Measurements from ENCODE around the gene FHIP1B. TPM values are rescaled to one million over a fixed set of nuclear protein-coding genes. Genes with fewer than 3 reads are reported as not detected.
A peak's percentile ranks its signal among the peaks of the same experiment; 100 is the strongest.

Gene FHIP1B
- total RNA-seq, 1 donor from 2014 or later, result 12.0 TPM

- Mint-ChIP-seq H3K4me3 (no peak overlapping the region), H3K27ac (no peak overlapping the region), H3K27me3 (ENCODE audit: insufficient read depth, low read depth) (no peaks in the 10 kb centered on the region), H3K36me3 (no peaks in the 10 kb centered on the region), H3K4me1 (no peaks in the 10 kb centered on the region), H3K9me3 (peaks cover 2% of the 10 kb centered on the region)
- H3K4me1 ChIP-seq, result peaks cover 3% of the 10 kb centered on the region
- peak overlapping the region; percentile 82 for H2AFZ ChIP-seq (replicated peaks)
- no peaks in the 10 kb centered on the region for H3K79me2 ChIP-seq (ENCODE audit: low read depth)
- H3F3A ChIP-seq (ENCODE audit: low read depth), result no peaks in the 10 kb centered on the region
- no peak for DNase-seq (ENCODE audit: low spot score)
- no peaks in the 10 kb centered on the region for H3K27me3 ChIP-seq
- H3K27ac ChIP-seq, result no peak overlapping the region
- no peak overlapping the region for H3K4me2 ChIP-seq
- no peaks in the 10 kb centered on the region for H4K20me1 ChIP-seq (ENCODE audit: low read depth)
- H3K9me3 ChIP-seq (ENCODE audit: low read depth), result no peaks in the 10 kb centered on the region
- H3K4me3 ChIP-seq, result no peak overlapping the region
- H3K9ac ChIP-seq, result no peak overlapping the region
- TF ChIP-seq EZH2 (IDR thresholded peaks at IDR 0.05) (no peak), CTCF (IDR thresholded peaks at IDR 0.05) (no peak), EZH2phosphoT487 (IDR thresholded peaks at IDR 0.05) (no peak)
- no peaks in the 10 kb centered on the region for H3K36me3 ChIP-seq
Observed at GRCh38 chr11:6175440-6175839, 59.0 kb downstream of the FHIP1B start.

GRCh38 chr11:6170226-6170625, 64.2 kb downstream of the FHIP1B start, which contains the start of gene OR52B2:
Gene OR52B2 (minus strand): TSS chr11:6170326. CDS start chr11:6170326, 0 bp downstream.
- H3K27ac ChIP-seq, result no peak within 1 kb of the TSS
- DNase-seq (ENCODE audit: low spot score), result no peak
- no peak within 1 kb of the TSS for H3K4me3 ChIP-seq
- H3K9ac ChIP-seq, result no peak within 1 kb of the TSS
- no peaks in the 10 kb centered on the region for H3K36me3 ChIP-seq
- no peaks in the 10 kb centered on the region for H3K4me1 Mint-ChIP-seq
- no peaks in the 10 kb centered on the region for H3K9me3 ChIP-seq (ENCODE audit: low read depth)
- no peak within 1 kb of the TSS for H3K27ac Mint-ChIP-seq
- H3K79me2 ChIP-seq (ENCODE audit: low read depth), result no peaks in the 10 kb centered on the region
- TF ChIP-seq EZH2 (IDR thresholded peaks at IDR 0.05), result no peak
- TF ChIP-seq CTCF (IDR thresholded peaks at IDR 0.05), result no peak
- no peak for TF ChIP-seq EZH2phosphoT487 (IDR thresholded peaks at IDR 0.05)
- peaks cover 3% of the 10 kb centered on the region for H3K9me3 Mint-ChIP-seq
- H3K27me3 ChIP-seq, result no peaks in the 10 kb centered on the region
- H3K4me1 ChIP-seq, result no peaks in the 10 kb centered on the region
- H3K4me3 Mint-ChIP-seq, result no peak within 1 kb of the TSS
- no peak within 1 kb of the TSS for H2AFZ ChIP-seq (replicated peaks)
- no peaks in the 10 kb centered on the region for H3K27me3 Mint-ChIP-seq (ENCODE audit: insufficient read depth, low read depth)
- no peaks in the 10 kb centered on the region for H3F3A ChIP-seq (ENCODE audit: low read depth)
- H4K20me1 ChIP-seq (ENCODE audit: low read depth), result no peaks in the 10 kb centered on the region
- H3K4me2 ChIP-seq, result no peak within 1 kb of the TSS
- H3K36me3 Mint-ChIP-seq, result no peaks in the 10 kb centered on the region

Other genes with a start within 250 kb of the FHIP1B start
- gene OR52L1, start 247.7 kb downstream of the FHIP1B start, total RNA-seq (ENCODE audit: low replicate concordance), result 2.3 TPM in 1 of 2 replicates, not detected in the other
- 0.30 and 0.62 TPM in 2 replicates for gene OR56A4, start 227.7 kb downstream of the FHIP1B start, total RNA-seq (ENCODE audit: low replicate concordance)
- gene OR56A1, start 203.9 kb downstream of the FHIP1B start, total RNA-seq (ENCODE audit: low replicate concordance), result 0.87 and 1.8 TPM in 2 replicates
- gene OR56B4, start 127.0 kb downstream of the FHIP1B start, total RNA-seq (ENCODE audit: low replicate concordance), result not detected in 2 replicates
- gene OR52B2, start 64.3 kb downstream of the FHIP1B start, total RNA-seq (ENCODE audit: low replicate concordance), result not detected in 2 replicates
- gene OR52W1, start 35.4 kb downstream of the FHIP1B start, total RNA-seq (ENCODE audit: low replicate concordance), result not detected in 2 replicates
- not detected in 2 replicates for gene C11orf42, start 29.1 kb downstream of the FHIP1B start, total RNA-seq (ENCODE audit: low replicate concordance)
- 0.15 TPM in 1 of 2 replicates, not detected in the other for gene CNGA4, start 4.5 kb upstream of the FHIP1B start, total RNA-seq (ENCODE audit: low replicate concordance)
- gene CCKBR, start 25.2 kb upstream of the FHIP1B start, total RNA-seq (ENCODE audit: low replicate concordance), result 8.2 and 14.3 TPM in 2 replicates
- gene CAVIN3, start 85.9 kb upstream of the FHIP1B start, total RNA-seq (ENCODE audit: low replicate concordance), result 2.9 and 12.2 TPM in 2 replicates
- gene SMPD1, start 155.8 kb upstream of the FHIP1B start, total RNA-seq (ENCODE audit: low replicate concordance), result 9.4 and 11.3 TPM in 2 replicates
- gene APBB1, start 184.5 kb upstream of the FHIP1B start, total RNA-seq (ENCODE audit: low replicate concordance), result 38.5 and 64.9 TPM in 2 replicates
- 0.56 TPM in 2 replicates for gene HPX, start 206.4 kb upstream of the FHIP1B start, total RNA-seq (ENCODE audit: low replicate concordance)
- gene TRIM3, start 239.3 kb upstream of the FHIP1B start, total RNA-seq (ENCODE audit: low replicate concordance), result 16.1 and 19.9 TPM in 2 replicates
- 40.2 and 50.5 TPM in 2 replicates for gene ARFIP2, start 246.7 kb upstream of the FHIP1B start, total RNA-seq (ENCODE audit: low replicate concordance)
- gene TIMM10B, start 246.9 kb upstream of the FHIP1B start, total RNA-seq (ENCODE audit: low replicate concordance), result 37.2 and 39.8 TPM in 2 replicates